Measurements from ENCODE around the gene KHNYN. TPM values are rescaled to one million over a fixed set of nuclear protein-coding genes. Genes with fewer than 3 reads are reported as not detected.

KHNYN gene
- total RNA-seq, 1 experiment from 2014 or later: 33.2 TPM

DNA sequence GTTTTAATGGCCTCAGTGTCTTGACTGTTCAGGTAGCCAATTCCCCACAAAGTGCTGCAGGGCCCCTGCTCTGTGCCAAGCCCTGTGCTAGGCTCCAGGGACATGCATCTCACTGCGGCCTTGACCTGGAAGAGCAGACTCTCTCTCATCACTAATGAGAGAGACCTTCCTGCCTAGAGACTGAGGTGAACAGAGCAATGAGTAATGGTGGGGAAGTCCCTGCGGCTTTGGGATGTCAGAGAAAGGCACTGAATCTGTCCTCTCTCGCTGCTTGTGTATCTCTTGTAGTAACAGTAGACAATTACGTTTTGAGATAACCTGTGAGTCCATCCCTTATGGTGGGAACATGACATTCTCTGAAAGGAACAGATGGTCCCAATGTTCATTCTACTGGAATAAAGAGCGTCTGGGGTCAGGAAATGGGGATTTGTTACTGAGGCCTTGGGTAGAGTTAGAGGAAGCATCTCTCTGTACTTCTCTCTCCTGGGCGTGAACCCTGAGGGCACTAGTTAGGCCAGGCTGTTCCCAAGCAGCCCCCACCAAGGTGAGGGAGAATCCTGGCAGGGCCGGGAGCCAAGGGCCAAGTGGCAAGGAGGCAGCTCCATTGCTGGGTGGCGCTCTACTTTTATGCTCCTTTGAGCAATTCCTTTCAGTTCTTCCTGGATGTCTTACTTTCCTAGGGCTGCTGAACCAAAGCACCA, 48.2 kb upstream of the KHNYN start:
- Mint-ChIP-seq H3K4me1 (peaks cover 28% of the 10 kb centered on the region), H3K4me3 (no peak overlapping the region), H3K36me3 (no peaks in the 10 kb centered on the region), H3K27ac (no peak overlapping the region), H3K9me3 (no peaks in the 10 kb centered on the region), H3K27me3 (ENCODE audit: low read depth) (no peaks in the 10 kb centered on the region; the same call in 1 of the 2 replicates)
- TF ChIP-seq, protein P1, sequence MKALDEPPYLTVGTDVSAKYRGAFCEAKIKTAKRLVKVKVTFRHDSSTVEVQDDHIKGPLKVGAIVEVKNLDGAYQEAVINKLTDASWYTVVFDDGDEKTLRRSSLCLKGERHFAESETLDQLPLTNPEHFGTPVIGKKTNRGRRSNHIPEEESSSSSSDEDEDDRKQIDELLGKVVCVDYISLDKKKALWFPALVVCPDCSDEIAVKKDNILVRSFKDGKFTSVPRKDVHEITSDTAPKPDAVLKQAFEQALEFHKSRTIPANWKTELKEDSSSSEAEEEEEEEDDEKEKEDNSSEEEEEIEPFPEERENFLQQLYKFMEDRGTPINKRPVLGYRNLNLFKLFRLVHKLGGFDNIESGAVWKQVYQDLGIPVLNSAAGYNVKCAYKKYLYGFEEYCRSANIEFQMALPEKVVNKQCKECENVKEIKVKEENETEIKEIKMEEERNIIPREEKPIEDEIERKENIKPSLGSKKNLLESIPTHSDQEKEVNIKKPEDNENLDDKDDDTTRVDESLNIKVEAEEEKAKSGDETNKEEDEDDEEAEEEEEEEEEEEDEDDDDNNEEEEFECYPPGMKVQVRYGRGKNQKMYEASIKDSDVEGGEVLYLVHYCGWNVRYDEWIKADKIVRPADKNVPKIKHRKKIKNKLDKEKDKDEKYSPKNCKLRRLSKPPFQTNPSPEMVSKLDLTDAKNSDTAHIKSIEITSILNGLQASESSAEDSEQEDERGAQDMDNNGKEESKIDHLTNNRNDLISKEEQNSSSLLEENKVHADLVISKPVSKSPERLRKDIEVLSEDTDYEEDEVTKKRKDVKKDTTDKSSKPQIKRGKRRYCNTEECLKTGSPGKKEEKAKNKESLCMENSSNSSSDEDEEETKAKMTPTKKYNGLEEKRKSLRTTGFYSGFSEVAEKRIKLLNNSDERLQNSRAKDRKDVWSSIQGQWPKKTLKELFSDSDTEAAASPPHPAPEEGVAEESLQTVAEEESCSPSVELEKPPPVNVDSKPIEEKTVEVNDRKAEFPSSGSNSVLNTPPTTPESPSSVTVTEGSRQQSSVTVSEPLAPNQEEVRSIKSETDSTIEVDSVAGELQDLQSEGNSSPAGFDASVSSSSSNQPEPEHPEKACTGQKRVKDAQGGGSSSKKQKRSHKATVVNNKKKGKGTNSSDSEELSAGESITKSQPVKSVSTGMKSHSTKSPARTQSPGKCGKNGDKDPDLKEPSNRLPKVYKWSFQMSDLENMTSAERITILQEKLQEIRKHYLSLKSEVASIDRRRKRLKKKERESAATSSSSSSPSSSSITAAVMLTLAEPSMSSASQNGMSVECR (CRISPR knock-in tag; IDR thresholded peaks at IDR 0.05; ENCODE audit: borderline replicate concordance): no peak
- TF ChIP-seq, protein P2, sequence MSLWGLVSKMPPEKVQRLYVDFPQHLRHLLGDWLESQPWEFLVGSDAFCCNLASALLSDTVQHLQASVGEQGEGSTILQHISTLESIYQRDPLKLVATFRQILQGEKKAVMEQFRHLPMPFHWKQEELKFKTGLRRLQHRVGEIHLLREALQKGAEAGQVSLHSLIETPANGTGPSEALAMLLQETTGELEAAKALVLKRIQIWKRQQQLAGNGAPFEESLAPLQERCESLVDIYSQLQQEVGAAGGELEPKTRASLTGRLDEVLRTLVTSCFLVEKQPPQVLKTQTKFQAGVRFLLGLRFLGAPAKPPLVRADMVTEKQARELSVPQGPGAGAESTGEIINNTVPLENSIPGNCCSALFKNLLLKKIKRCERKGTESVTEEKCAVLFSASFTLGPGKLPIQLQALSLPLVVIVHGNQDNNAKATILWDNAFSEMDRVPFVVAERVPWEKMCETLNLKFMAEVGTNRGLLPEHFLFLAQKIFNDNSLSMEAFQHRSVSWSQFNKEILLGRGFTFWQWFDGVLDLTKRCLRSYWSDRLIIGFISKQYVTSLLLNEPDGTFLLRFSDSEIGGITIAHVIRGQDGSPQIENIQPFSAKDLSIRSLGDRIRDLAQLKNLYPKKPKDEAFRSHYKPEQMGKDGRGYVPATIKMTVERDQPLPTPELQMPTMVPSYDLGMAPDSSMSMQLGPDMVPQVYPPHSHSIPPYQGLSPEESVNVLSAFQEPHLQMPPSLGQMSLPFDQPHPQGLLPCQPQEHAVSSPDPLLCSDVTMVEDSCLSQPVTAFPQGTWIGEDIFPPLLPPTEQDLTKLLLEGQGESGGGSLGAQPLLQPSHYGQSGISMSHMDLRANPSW (CRISPR knock-in tag; conservative IDR thresholded peaks at IDR 0.05; ENCODE audit: low read depth): no peak
- TF ChIP-seq, protein P3, sequence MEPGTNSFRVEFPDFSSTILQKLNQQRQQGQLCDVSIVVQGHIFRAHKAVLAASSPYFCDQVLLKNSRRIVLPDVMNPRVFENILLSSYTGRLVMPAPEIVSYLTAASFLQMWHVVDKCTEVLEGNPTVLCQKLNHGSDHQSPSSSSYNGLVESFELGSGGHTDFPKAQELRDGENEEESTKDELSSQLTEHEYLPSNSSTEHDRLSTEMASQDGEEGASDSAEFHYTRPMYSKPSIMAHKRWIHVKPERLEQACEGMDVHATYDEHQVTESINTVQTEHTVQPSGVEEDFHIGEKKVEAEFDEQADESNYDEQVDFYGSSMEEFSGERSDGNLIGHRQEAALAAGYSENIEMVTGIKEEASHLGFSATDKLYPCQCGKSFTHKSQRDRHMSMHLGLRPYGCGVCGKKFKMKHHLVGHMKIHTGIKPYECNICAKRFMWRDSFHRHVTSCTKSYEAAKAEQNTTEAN (CRISPR knock-in tag; IDR thresholded peaks at IDR 0.05): no peak
- no peak for TF ChIP-seq JUN (CRISPR knock-in tag; IDR thresholded peaks at IDR 0.05)
- TF ChIP-seq, protein P4, sequence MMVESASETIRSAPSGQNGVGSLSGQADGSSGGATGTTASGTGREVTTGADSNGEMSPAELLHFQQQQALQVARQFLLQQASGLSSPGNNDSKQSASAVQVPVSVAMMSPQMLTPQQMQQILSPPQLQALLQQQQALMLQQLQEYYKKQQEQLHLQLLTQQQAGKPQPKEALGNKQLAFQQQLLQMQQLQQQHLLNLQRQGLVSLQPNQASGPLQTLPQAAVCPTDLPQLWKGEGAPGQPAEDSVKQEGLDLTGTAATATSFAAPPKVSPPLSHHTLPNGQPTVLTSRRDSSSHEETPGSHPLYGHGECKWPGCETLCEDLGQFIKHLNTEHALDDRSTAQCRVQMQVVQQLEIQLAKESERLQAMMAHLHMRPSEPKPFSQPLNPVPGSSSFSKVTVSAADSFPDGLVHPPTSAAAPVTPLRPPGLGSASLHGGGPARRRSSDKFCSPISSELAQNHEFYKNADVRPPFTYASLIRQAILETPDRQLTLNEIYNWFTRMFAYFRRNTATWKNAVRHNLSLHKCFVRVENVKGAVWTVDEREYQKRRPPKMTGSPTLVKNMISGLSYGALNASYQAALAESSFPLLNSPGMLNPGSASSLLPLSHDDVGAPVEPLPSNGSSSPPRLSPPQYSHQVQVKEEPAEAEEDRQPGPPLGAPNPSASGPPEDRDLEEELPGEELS (CRISPR knock-in tag; IDR thresholded peaks at IDR 0.05): no peak
- TF ChIP-seq, protein P5, sequence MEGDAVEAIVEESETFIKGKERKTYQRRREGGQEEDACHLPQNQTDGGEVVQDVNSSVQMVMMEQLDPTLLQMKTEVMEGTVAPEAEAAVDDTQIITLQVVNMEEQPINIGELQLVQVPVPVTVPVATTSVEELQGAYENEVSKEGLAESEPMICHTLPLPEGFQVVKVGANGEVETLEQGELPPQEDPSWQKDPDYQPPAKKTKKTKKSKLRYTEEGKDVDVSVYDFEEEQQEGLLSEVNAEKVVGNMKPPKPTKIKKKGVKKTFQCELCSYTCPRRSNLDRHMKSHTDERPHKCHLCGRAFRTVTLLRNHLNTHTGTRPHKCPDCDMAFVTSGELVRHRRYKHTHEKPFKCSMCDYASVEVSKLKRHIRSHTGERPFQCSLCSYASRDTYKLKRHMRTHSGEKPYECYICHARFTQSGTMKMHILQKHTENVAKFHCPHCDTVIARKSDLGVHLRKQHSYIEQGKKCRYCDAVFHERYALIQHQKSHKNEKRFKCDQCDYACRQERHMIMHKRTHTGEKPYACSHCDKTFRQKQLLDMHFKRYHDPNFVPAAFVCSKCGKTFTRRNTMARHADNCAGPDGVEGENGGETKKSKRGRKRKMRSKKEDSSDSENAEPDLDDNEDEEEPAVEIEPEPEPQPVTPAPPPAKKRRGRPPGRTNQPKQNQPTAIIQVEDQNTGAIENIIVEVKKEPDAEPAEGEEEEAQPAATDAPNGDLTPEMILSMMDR (IDR thresholded peaks at IDR 0.05): no peak
- CTCF ChIA-PET: interaction anchor here (1.0 to 1.2 kb wide), 3 partner anchors 15 to 49 kb away, joined by 3 to 7 read pairs (median 4); partner anchors contain the start of gene KHNYN
- DNase-seq (ENCODE audit: low spot score) (no peak), ATAC-seq (no peak)
- POLR2A ChIA-PET: no interaction called here

DNA sequence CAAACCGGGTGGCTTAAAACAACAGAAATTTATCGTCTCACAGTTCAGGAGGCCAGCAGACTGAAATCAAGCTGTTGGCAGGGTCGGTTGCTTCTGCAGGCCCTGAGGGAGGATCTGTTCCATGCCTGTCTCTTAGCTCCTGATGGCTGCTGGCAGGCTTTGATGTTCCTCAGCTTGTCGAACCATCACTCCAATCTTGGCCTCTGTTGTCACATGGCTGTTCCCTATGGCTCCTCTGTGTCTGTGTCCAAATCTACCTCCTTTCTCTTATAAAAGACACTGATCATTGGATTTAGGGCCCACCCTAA, 47.7 kb upstream of the KHNYN start:
- ChIA-PET POLR2A (no interaction called here), CTCF (interaction anchor here (1.0 to 1.2 kb wide), 3 partner anchors 16 to 50 kb away, joined by 3 to 7 read pairs (median 4); partner anchors contain the start of gene KHNYN)
- no peaks in the 10 kb centered on the region; the same call in 1 of the 2 replicates for H3K27me3 Mint-ChIP-seq (ENCODE audit: low read depth)
- no peak overlapping the region for H3K4me3 Mint-ChIP-seq
- no peak overlapping the region for H3K27ac Mint-ChIP-seq
- DNase-seq (ENCODE audit: low spot score) (no peak), ATAC-seq (no peak)
- peaks cover 23% of the 10 kb centered on the region for H3K4me1 Mint-ChIP-seq
- no peaks in the 10 kb centered on the region for H3K9me3 Mint-ChIP-seq
- no peaks in the 10 kb centered on the region for H3K36me3 Mint-ChIP-seq
- TF ChIP-seq, protein P6, sequence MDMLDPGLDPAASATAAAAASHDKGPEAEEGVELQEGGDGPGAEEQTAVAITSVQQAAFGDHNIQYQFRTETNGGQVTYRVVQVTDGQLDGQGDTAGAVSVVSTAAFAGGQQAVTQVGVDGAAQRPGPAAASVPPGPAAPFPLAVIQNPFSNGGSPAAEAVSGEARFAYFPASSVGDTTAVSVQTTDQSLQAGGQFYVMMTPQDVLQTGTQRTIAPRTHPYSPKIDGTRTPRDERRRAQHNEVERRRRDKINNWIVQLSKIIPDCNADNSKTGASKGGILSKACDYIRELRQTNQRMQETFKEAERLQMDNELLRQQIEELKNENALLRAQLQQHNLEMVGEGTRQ (CRISPR knock-in tag; IDR thresholded peaks at IDR 0.05): no peak
- no peak for TF ChIP-seq EMX1 (CRISPR knock-in tag; IDR thresholded peaks at IDR 0.05)
- TF ChIP-seq RELA (CRISPR knock-in tag; IDR thresholded peaks at IDR 0.05; ENCODE audit: borderline replicate concordance): no peak
- TF ChIP-seq CBFB (CRISPR knock-in tag; IDR thresholded peaks at IDR 0.05; ENCODE audit: low read depth): no peak
- TF ChIP-seq NFYB (CRISPR knock-in tag; conservative IDR thresholded peaks at IDR 0.05; ENCODE audit: low read depth): no peak
- no peak for TF ChIP-seq ZNF317 (CRISPR knock-in tag; IDR thresholded peaks at IDR 0.05; ENCODE audit: borderline replicate concordance, low read depth)
- no peak for TF ChIP-seq TP53 (CRISPR knock-in tag; IDR thresholded peaks at IDR 0.05)
- TF ChIP-seq MXD4 (CRISPR knock-in tag; IDR thresholded peaks at IDR 0.05; ENCODE audit: borderline replicate concordance): no peak
- no peak for TF ChIP-seq NFE2L1 (CRISPR knock-in tag; IDR thresholded peaks at IDR 0.05)
- TF ChIP-seq ELF4 (CRISPR knock-in tag; IDR thresholded peaks at IDR 0.05; ENCODE audit: low read depth): no peak
- TF ChIP-seq ZNF423 (CRISPR knock-in tag; IDR thresholded peaks at IDR 0.05): no peak
- TF ChIP-seq FOXK1 (CRISPR knock-in tag; IDR thresholded peaks at IDR 0.05): no peak
- no peak for TF ChIP-seq ZNF263 (CRISPR knock-in tag; IDR thresholded peaks at IDR 0.05; ENCODE audit: low read depth)
- TF ChIP-seq, protein P7, sequence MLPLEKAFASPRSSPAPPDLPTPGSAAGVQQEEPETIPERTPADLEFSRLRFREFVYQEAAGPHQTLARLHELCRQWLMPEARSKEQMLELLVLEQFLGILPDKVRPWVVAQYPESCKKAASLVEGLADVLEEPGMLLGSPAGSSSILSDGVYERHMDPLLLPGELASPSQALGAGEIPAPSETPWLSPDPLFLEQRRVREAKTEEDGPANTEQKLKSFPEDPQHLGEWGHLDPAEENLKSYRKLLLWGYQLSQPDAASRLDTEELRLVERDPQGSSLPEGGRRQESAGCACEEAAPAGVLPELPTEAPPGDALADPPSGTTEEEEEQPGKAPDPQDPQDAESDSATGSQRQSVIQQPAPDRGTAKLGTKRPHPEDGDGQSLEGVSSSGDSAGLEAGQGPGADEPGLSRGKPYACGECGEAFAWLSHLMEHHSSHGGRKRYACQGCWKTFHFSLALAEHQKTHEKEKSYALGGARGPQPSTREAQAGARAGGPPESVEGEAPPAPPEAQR (CRISPR knock-in tag; IDR thresholded peaks at IDR 0.05): no peak

Measured in WTC11 (cell line).